MV-4-11 (cell line): Measurements from ENCODE around the gene SCRT2.
A peak's percentile ranks its signal among the peaks of the same experiment; 100 is the strongest.
"Not testable (repeated sequence)": the region's sequence is repeated elsewhere in the genome, so short reads cannot be mapped to it uniquely, and the experiment has no call there.

Source experiments
- DNase-seq: peaks from one replicate; lab custom pipeline; 2025; lab: John Stamatoyannopoulos, UW

Gene SCRT2

GRCh38 chr20:653110-653589, 22.5 kb downstream of the SCRT2 start, which contains the start of gene SRXN1:
Gene SRXN1, minus strand, starts transcription at chr20:653200. Its CDS starts 15 bp downstream, at chr20:653185.
- DNase-seq: peak; percentile 68

GRCh38 chr20:652615-653109, 22.9 kb downstream of the SCRT2 start:
- no peak for DNase-seq

GRCh38 chr20:651713-652614, 23.6 kb downstream of the SCRT2 start:
- no peak for DNase-seq

GRCh38 chr20:650954-651353, 24.6 kb downstream of the SCRT2 start:
- DNase-seq: peak; percentile 19

- no peak for DNase-seq
These were observed 25.3 kb downstream of the SCRT2 start for GRCh38 chr20:650281-650680.

- DNase-seq: no peak
These were observed 28.1 kb downstream of the SCRT2 start for GRCh38 chr20:647479-648019.

GRCh38 chr20:646868-647233, 28.8 kb downstream of the SCRT2 start:
- no peak for DNase-seq

GRCh38 chr20:646107-646867, 29.3 kb downstream of the SCRT2 start:
- DNase-seq: no peak

GRCh38 chr20:645318-646106, 30.1 kb downstream of the SCRT2 start:
- DNase-seq: peak; percentile 59

GRCh38 chr20:644692-645317, 30.8 kb downstream of the SCRT2 start:
- DNase-seq: no peak

GRCh38 chr20:642398-643174, 33.0 kb downstream of the SCRT2 start:
- no peak for DNase-seq

GRCh38 chr20:642013-642397, 33.6 kb downstream of the SCRT2 start:
- not testable (repeated sequence) for DNase-seq

- no peak for DNase-seq
These were observed 34.1 kb downstream of the SCRT2 start for GRCh38 chr20:641516-641875.

- DNase-seq: no peak
These were observed 34.7 kb downstream of the SCRT2 start for GRCh38 chr20:640674-641515.

GRCh38 chr20:638579-638978, 37.0 kb downstream of the SCRT2 start:
- DNase-seq: no peak

GRCh38 chr20:637559-637958, 38.0 kb downstream of the SCRT2 start:
- no peak for DNase-seq

GRCh38 chr20:635893-636338, 39.7 kb downstream of the SCRT2 start:
- no peak for DNase-seq

- DNase-seq: no peak
These were observed 40.3 kb downstream of the SCRT2 start for GRCh38 chr20:635028-635892.
